Stomach (tissue), 4 donors: ENCODE measurements around the gene MMRN1.

ENCODE experiments used
- CTCF ChIP-seq, 7 experiments: fragments of 450-650 bp in 4 of 7; fragments of 200-600 bp in 3 of 7; sonication (generic) in 3 of 7; IDR thresholded peaks; one replicate each; pipeline ENCODE4 v1.5.1; 2016 to 2019; ENCODE audit warnings: antibody characterized with exemption in 7 of 7, control low read depth in 2 of 7, mild to moderate bottlenecking in 1 of 7
- EP300 ChIP-seq: sonication (generic); formaldehyde crosslinking; IDR thresholded peaks from one replicate; pipeline ENCODE4 v1.6.1; 2017; ENCODE audit warnings: antibody characterized with exemption
- POLR2A ChIP-seq, 4 donors: fragments of 450-650 bp; IDR thresholded peaks; one replicate each; pipeline ENCODE4 v1.6.1; 2016; ENCODE audit warnings: antibody characterized with exemption in 4 of 4, control low read depth in 2 of 4, mild to moderate bottlenecking in 1 of 4, moderate library complexity in 1 of 4
- POLR2AphosphoS5 ChIP-seq, 3 donors: sonication (generic); formaldehyde crosslinking; IDR thresholded peaks; one replicate each; pipeline ENCODE4 v1.6.1; 2016; ENCODE audit warnings: antibody characterized with exemption in 3 of 3

GRCh38 chr4:89863533-89863932, 31.1 kb upstream of the MMRN1 start:
- TF ChIP-seq POLR2AphosphoS5 (IDR thresholded peaks at IDR 0.05) (no peak), CTCF (IDR thresholded peaks at IDR 0.05) (no peak), POLR2A (IDR thresholded peaks at IDR 0.05) (no peak), EP300 (no peak)
